H1 (cell line): ENCODE data around the gene GALNT6. TPM values are rescaled to one million over a fixed set of nuclear protein-coding genes. Genes with fewer than 3 reads are reported as not detected.

Source experiments
- CTCF ChIA-PET: fragments of 300-600 bp; sonication (Branson Sonifier 250); formaldehyde crosslinking; loops from one replicate; lab custom pipeline; 2021; ENCODE audit not compliant: partially characterized antibody; lab: Charles Lee
- POLR2A ChIA-PET: fragments of 300-600 bp; sonication (Branson Sonifier 250); formaldehyde crosslinking; loops from one replicate; lab custom pipeline; 2021; ENCODE audit warnings: inconsistent platforms; ENCODE audit not compliant: partially characterized antibody; lab: Charles Lee
- DNase-seq, 2 experiments: peaks; one replicate each; pipeline versions ENCODE4 v3.0.0 to v3.0.0-alpha.2; 2010 to 2022; ENCODE audit warnings: low spot score in 2 of 2, low read depth in 1 of 2, mixed read lengths in 1 of 2
- FAIRE-seq: peaks from 2 replicates; lab custom pipeline; 2011; peaks lifted over from hg19 to GRCh38; lab: Jason Lieb, UNC
- H2AFZ ChIP-seq: 2 replicates; pipeline ENCODE4 v1.8.1; 2012; ENCODE audit warnings: low read length, inconsistent platforms
- H2AK5ac ChIP-seq: 2 replicates; pipeline ENCODE4 v1.6.1; 2013; ENCODE audit warnings: low read depth, low read length
- H2BK120ac ChIP-seq: replicated peaks from 2 replicates; pipeline ENCODE3; 2013; ENCODE audit warnings: low read depth, low read length, inconsistent platforms
- H2BK12ac ChIP-seq: 2 replicates; pipeline ENCODE4 v1.6.1; 2013; ENCODE audit warnings: low read depth, low read length
- H2BK15ac ChIP-seq: 2 replicates; pipeline ENCODE4 v1.6.1; 2013; ENCODE audit warnings: low read length
- H2BK20ac ChIP-seq: 2 replicates; pipeline ENCODE4 v1.6.1; 2013; ENCODE audit warnings: low read length
- H2BK5ac ChIP-seq: 2 replicates; pipeline ENCODE4 v1.6.1; 2013; ENCODE audit warnings: low read depth, low read length
- H3K14ac ChIP-seq: 2 replicates; pipeline ENCODE4 v1.6.1; 2013; ENCODE audit warnings: inconsistent platforms; ENCODE audit not compliant: insufficient read length
- H3K18ac ChIP-seq: 2 replicates; pipeline ENCODE4 v1.6.1; 2013; ENCODE audit warnings: low read length; ENCODE audit errors: extremely low read depth
- H3K23ac ChIP-seq: 2 replicates; pipeline ENCODE4 v1.6.1; 2013; ENCODE audit warnings: inconsistent platforms; ENCODE audit not compliant: insufficient read length
- H3K23me2 ChIP-seq: 2 replicates; pipeline ENCODE4 v1.6.1; 2013; ENCODE audit warnings: low read depth, low read length
- H3K27ac ChIP-seq: 2 replicates; pipeline ENCODE4 v1.6.1; 2011; ENCODE audit warnings: low read depth, low read length, inconsistent platforms
- H3K27me3 ChIP-seq, 4 experiments: replicated peaks in 1 of 4; 1 replicate in 1 of 4; 2 replicates in 3 of 4; pipeline versions ENCODE4 v1.6.1 to v1.8.1; 2011 to 2013; ENCODE audit warnings: low read length in 3 of 4, mild to moderate bottlenecking in 3 of 4, inconsistent platforms in 2 of 4, mixed read lengths in 2 of 4, moderate library complexity in 1 of 4; ENCODE audit not compliant: control insufficient read depth in 3 of 4, insufficient read depth in 3 of 4; ENCODE audit errors: extremely low read depth in 1 of 4
- H3K36me3 ChIP-seq, 4 experiments: 2 replicates each; pipeline versions ENCODE4 v1.6.1 to v1.8.1; 2011 to 2013; ENCODE audit warnings: mild to moderate bottlenecking in 4 of 4, low read length in 3 of 4, moderate library complexity in 2 of 4, control low read depth in 1 of 4, inconsistent platforms in 1 of 4; ENCODE audit not compliant: insufficient read depth in 4 of 4, control insufficient read depth in 2 of 4
- H3K4ac ChIP-seq: replicated peaks from 2 replicates; pipeline ENCODE3; 2013; ENCODE audit warnings: low read length, low read depth, mixed read lengths, inconsistent platforms; ENCODE audit not compliant: insufficient read length
- H3K4me1 ChIP-seq, 4 experiments: replicated peaks in 1 of 4; 1 replicate in 1 of 4; 2 replicates in 3 of 4; pipeline versions ENCODE4 v1.6.1 to v1.8.1; 2011 to 2013; ENCODE audit warnings: low read length in 3 of 4, inconsistent platforms in 2 of 4, mixed read lengths in 1 of 4; ENCODE audit not compliant: insufficient read depth in 4 of 4, control insufficient read depth in 3 of 4
- H3K4me2 ChIP-seq, 2 experiments: 2 replicates each; pipeline versions ENCODE4 v1.6.1 to v1.8.1; 2011 to 2013; ENCODE audit warnings: low read depth in 2 of 2, low read length in 2 of 2, control low read depth in 1 of 2, inconsistent platforms in 1 of 2, mild to moderate bottlenecking in 1 of 2; ENCODE audit not compliant: insufficient read depth in 1 of 2
- H3K4me3 ChIP-seq, 4 experiments: fragments of 200-600, 300-600 bp in 1 of 4; sonication (generic), shearing (Covaris generic), sonication (Bioruptor Twin) in 1 of 4; 2 replicates each; pipeline versions ENCODE4 v1.5.1 to v1.8.1; 2011 to 2016; ENCODE audit warnings: low read length in 4 of 4, low read depth in 3 of 4, control low read depth in 2 of 4, inconsistent platforms in 2 of 4, mild to moderate bottlenecking in 2 of 4, mixed read lengths in 1 of 4, moderate library complexity in 1 of 4; ENCODE audit not compliant: insufficient read depth in 2 of 4; ENCODE audit errors: extremely low read depth in 1 of 4
- H3K56ac ChIP-seq: replicated peaks from 2 replicates; pipeline ENCODE3; 2013; ENCODE audit warnings: low read depth, mild to moderate bottlenecking, mixed read lengths, low read length, inconsistent platforms; ENCODE audit not compliant: insufficient read length
- H3K79me1 ChIP-seq: 2 replicates; pipeline ENCODE4 v1.6.1; 2013; ENCODE audit warnings: low read depth, low read length, control low read depth
- H3K79me2 ChIP-seq, 2 experiments: 2 replicates each; pipeline versions ENCODE4 v1.6.1 to v1.8.1; 2012 to 2013; ENCODE audit warnings: low read length in 2 of 2, mild to moderate bottlenecking in 2 of 2, inconsistent platforms in 1 of 2; ENCODE audit not compliant: insufficient read depth in 2 of 2, control insufficient read depth in 1 of 2
- H3K9ac ChIP-seq, 4 experiments: replicated peaks in 1 of 4; 1 replicate in 1 of 4; 2 replicates in 3 of 4; pipeline versions ENCODE4 v1.6.1 to v1.8.1; 2011 to 2013; ENCODE audit warnings: low read depth in 3 of 4, low read length in 3 of 4, control low read depth in 2 of 4, mild to moderate bottlenecking in 2 of 4, moderate library complexity in 2 of 4, inconsistent platforms in 1 of 4; ENCODE audit errors: extremely low read depth in 1 of 4
- H3K9me3 ChIP-seq, 2 experiments: 2 replicates each; pipeline versions ENCODE4 v1.6.1 to v1.8.1; 2012 to 2013; ENCODE audit warnings: mild to moderate bottlenecking in 2 of 2, moderate library complexity in 2 of 2, control low read depth in 1 of 2, inconsistent platforms in 1 of 2, low read depth in 1 of 2, low read length in 1 of 2, mixed read lengths in 1 of 2; ENCODE audit not compliant: insufficient read depth in 2 of 2
- H4K20me1 ChIP-seq, 2 experiments: replicated peaks in 1 of 2; 2 replicates each; pipeline versions ENCODE3 to v1.8.1; 2011 to 2013; ENCODE audit warnings: inconsistent platforms in 2 of 2, low read length in 2 of 2, mild to moderate bottlenecking in 1 of 2; ENCODE audit not compliant: insufficient read depth in 2 of 2, control insufficient read depth in 1 of 2
- H4K5ac ChIP-seq: 2 replicates; pipeline ENCODE4 v1.6.1; 2013; ENCODE audit warnings: low read length, low read depth, mixed read lengths, inconsistent platforms; ENCODE audit not compliant: insufficient read length
- H4K8ac ChIP-seq: 2 replicates; pipeline ENCODE4 v1.8.0; 2013; ENCODE audit warnings: mild to moderate bottlenecking, moderate library complexity, low read length, inconsistent platforms; ENCODE audit not compliant: insufficient read depth; ENCODE audit errors: extremely low read depth
- H4K91ac ChIP-seq: replicated peaks from 2 replicates; pipeline ENCODE3; 2013; ENCODE audit warnings: low read length, mixed read lengths, inconsistent platforms; ENCODE audit not compliant: insufficient read length
- CTBP2 ChIP-seq: IDR thresholded peaks from 2 replicates; pipeline ENCODE4 v1.7.0; 2011; ENCODE audit warnings: borderline replicate concordance, mild to moderate bottlenecking, moderate library complexity, mixed read lengths, low read length; ENCODE audit not compliant: insufficient read depth, insufficient read length
- GABPA ChIP-seq: IDR thresholded peaks from 2 replicates; pipeline ENCODE4 v1.6.1; 2011; ENCODE audit warnings: mild to moderate bottlenecking, low read length, moderate library complexity, borderline replicate concordance; ENCODE audit not compliant: insufficient read depth
- JUND ChIP-seq: IDR thresholded peaks from 2 replicates; pipeline ENCODE4 v1.6.1; 2011; ENCODE audit warnings: mild to moderate bottlenecking, improper control_type of control experiment, low read length
- RBBP5 ChIP-seq: IDR thresholded peaks from 2 replicates; pipeline ENCODE4 v1.7.1; 2012; ENCODE audit warnings: low read depth, mild to moderate bottlenecking, inconsistent platforms, low read length, moderate library complexity, borderline replicate concordance
- SP2 ChIP-seq: IDR thresholded peaks from 2 replicates; pipeline ENCODE4 v1.6.1; 2012; ENCODE audit warnings: mild to moderate bottlenecking, low read length, inconsistent platforms
- SRF ChIP-seq: IDR thresholded peaks from 2 replicates; pipeline ENCODE4 v1.6.1; 2011; ENCODE audit warnings: mild to moderate bottlenecking, low read depth, low read length, moderate library complexity
- USF2 ChIP-seq: IDR thresholded peaks from 2 replicates; pipeline ENCODE4 v1.6.1; 2011; ENCODE audit warnings: low read length, improper control_type of control experiment
- WGBS, 2 experiments: shearing (Covaris generic) in 1 of 2; methylation state at CpG; one replicate each; pipeline versions ENCODE4 v1.1.6 to v1.1.7; 2013 to 2015; ENCODE audit warnings: low lambda C conversion rate in 2 of 2, mixed read lengths in 2 of 2, inconsistent platforms in 1 of 2, low coverage in 1 of 2, missing lambda C conversion rate in 1 of 2; ENCODE audit not compliant: insufficient replicate concordance in 2 of 2, insufficient coverage in 1 of 2, insufficient read length in 1 of 2; ENCODE audit errors: extremely low coverage in 1 of 2, missing lambda C conversion rate in 1 of 2; 5-methylcytosine and 5-hydroxymethylcytosine counted together
- polyA plus RNA-seq, 7 experiments: library from polyadenylated mRNA; depleted of rRNA in 3 of 7; stranded (reverse) in 5 of 7; unstranded in 2 of 7; fragments of >200 nt in 5 of 7; fragments of 200-250 nt in 2 of 7; gene quantifications; 1 replicate in 5 of 7; 2 replicates in 1 of 7; 4 replicates in 1 of 7; pipeline versions ENCODE4 v1.2.1 to v1.2.3, GENCODE V29; 2011 to 2013; ENCODE audit warnings: missing spikeins in 2 of 7, mixed read lengths in 2 of 7
- total RNA-seq: library from RNA; stranded (reverse); fragmentation: NEBNext Ultra II Directional; extraction: Animal tissue kit (Norgen Biotek cat#: 25700); gene quantifications from 2 replicates; pipeline ENCODE4 v1.2.1, GENCODE V29; 2021

The GALNT6 gene
- total and polyA plus RNA-seq, 2 of the 8 experiments (the other 6 are each of a cell fraction or from before 2014, with no cell fraction given): 5.8 to 10.7 TPM

- Histone ChIP-seq H3K9me3 (no peaks in the 10 kb centered on the region), H3K56ac (no peak overlapping the region), H3K4me3 (no peak overlapping the region), H4K5ac (no peak overlapping the region), H2BK5ac (no peak overlapping the region), H4K20me1 (no peaks in the 10 kb centered on the region), H2BK12ac (no peak overlapping the region), H2AK5ac (no peak overlapping the region), H3K27me3 (no peaks in the 10 kb centered on the region), H3K23ac (no peak overlapping the region), H4K91ac (no peak overlapping the region), H3K9ac (no peak overlapping the region), H3K36me3 (no peaks in the 10 kb centered on the region), H3K27ac (no peak overlapping the region), H3K79me1 (no peaks in the 10 kb centered on the region), H2BK15ac (no peak overlapping the region), H2AFZ (no peak overlapping the region), H2BK20ac (no peak overlapping the region), H3K23me2 (no peaks in the 10 kb centered on the region), H3K4ac (no peak overlapping the region), H3K4me2 (no peak overlapping the region), H3K14ac (no peak overlapping the region), H4K8ac (no peak overlapping the region), H2BK120ac (no peak overlapping the region), H3K79me2 (no peaks in the 10 kb centered on the region), H3K18ac (no peak overlapping the region), H3K4me1 (no peaks in the 10 kb centered on the region; a peak in 1 of 7 replicates)
- FAIRE-seq (no peak), DNase-seq (no peak)
- POLR2A ChIA-PET: no interaction called here
- TF ChIP-seq SRF: no peak
- no peak for TF ChIP-seq USF2
- TF ChIP-seq RBBP5: no peak
- no peak for TF ChIP-seq CTBP2
- TF ChIP-seq SP2: no peak
- TF ChIP-seq GABPA: no peak
- TF ChIP-seq JUND: no peak
- WGBS, 2 experiments: 93% methylated on average over 14 of the region's 14 CpGs; no CpG with 5 or more reads in 1 of the 2 experiments
- CTCF ChIA-PET: interaction anchor here (0.7 to 2.3 kb wide), 3 partner anchors 18 to 127 kb away, joined by 3 to 6 read pairs (median 4); no protein-coding TSS in a partner anchor
Measured at GRCh38 chr12:51401020-51401419, 9.8 kb upstream of the GALNT6 start.
